ENCODE results near the gene FGF21.
"Not testable (repeated sequence)": the region's sequence is repeated elsewhere in the genome, so short reads cannot be mapped to it uniquely, and the experiment has no call there.

FGF21 gene

DNA sequence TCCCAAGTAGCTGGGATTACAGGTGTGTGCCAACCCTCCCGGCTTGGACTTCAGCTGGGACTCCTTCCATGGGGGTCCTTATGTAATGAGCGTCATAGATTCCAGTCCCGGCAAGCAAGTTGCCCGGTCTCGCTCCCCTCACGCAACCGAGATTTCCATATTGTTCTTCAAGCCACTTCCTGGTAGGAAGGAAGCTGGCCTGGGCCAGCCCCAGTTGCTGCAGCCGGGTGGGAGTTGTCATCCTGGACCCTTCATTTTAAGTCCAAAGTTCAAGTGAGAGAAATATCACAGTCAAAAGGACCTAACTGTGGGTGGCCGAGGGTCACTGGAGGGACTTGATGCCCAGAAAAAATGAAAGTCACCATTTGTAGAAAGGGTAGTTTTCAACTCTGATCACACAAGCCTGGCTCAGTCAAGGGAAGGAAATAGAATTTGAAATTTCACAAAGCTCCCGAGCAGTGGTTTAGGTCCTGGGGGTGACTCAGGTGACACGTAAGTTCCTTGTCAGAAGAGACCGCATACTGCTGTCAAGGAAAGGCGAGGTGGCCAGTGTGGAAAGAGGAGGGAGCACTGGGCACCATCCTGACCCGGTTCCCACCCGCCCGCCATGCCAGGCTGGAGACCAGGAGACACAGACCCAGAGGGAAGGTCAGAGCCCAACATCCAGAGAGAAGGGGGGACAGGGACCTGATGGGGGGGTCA, 5.3 kb downstream of the FGF21 start:
- Histone ChIP-seq H3K36me3 (ENCODE audit: insufficient read depth, low read length) (no peaks in the 10 kb centered on the region), H3K9ac (ENCODE audit: low read depth, low read length) (no peak overlapping the region), H3K4me1 (ENCODE audit: control insufficient read depth, insufficient read depth, low read length) (no peaks in the 10 kb centered on the region), H3K4me3 (ENCODE audit: low read length) (no peak overlapping the region), H3K4me2 (ENCODE audit: low read length) (no peak overlapping the region), H3K9me3 (replicated peaks; ENCODE audit: low read length) (no peaks in the 10 kb centered on the region), H3K27me3 (ENCODE audit: control insufficient read depth, insufficient read depth, low read length) (peaks cover 35% of the 10 kb centered on the region)

DNA sequence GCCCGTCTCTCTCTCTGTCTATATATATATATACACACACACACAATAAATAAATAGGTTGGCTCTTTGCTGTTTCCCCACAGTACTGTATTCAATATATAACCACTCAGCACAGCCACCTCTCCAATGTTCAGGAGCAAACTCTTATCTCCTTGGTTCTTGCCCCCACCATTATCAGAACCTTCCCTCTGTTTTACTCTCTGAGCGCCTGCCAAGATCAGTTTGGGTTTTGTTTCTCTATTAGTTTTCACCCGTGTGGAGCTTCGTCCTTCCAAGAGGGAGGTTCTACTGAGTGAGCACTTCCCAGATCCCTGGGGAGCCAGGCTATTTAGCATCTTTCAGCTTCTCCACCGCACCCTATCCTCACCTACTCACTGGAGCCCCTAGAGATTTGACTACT, 10.5 kb downstream of the FGF21 start:
- H3K27me3 ChIP-seq (ENCODE audit: control insufficient read depth, insufficient read depth, low read length): peaks cover 50% of the 10 kb centered on the region
- not testable (repeated sequence) for H3K9ac ChIP-seq (ENCODE audit: low read depth, low read length); H3K4me2 ChIP-seq (ENCODE audit: low read length); H3K4me1 ChIP-seq (ENCODE audit: control insufficient read depth, insufficient read depth, low read length); H3K36me3 ChIP-seq (ENCODE audit: insufficient read depth, low read length); H3K9me3 ChIP-seq (replicated peaks; ENCODE audit: low read length); H3K4me3 ChIP-seq (ENCODE audit: low read length)

- H3K4me3 ChIP-seq (ENCODE audit: low read length); H3K4me2 ChIP-seq (ENCODE audit: low read length); H3K9ac ChIP-seq (ENCODE audit: low read depth, low read length); H3K36me3 ChIP-seq (ENCODE audit: insufficient read depth, low read length); H3K9me3 ChIP-seq (replicated peaks; ENCODE audit: low read length); H3K4me1 ChIP-seq (ENCODE audit: control insufficient read depth, insufficient read depth, low read length): not testable (repeated sequence)
- peaks cover 34% of the 10 kb centered on the region for H3K27me3 ChIP-seq (ENCODE audit: control insufficient read depth, insufficient read depth, low read length)
Observed at GRCh38 chr19:48768171-48768753, 12.9 kb downstream of the FGF21 start.

DNA sequence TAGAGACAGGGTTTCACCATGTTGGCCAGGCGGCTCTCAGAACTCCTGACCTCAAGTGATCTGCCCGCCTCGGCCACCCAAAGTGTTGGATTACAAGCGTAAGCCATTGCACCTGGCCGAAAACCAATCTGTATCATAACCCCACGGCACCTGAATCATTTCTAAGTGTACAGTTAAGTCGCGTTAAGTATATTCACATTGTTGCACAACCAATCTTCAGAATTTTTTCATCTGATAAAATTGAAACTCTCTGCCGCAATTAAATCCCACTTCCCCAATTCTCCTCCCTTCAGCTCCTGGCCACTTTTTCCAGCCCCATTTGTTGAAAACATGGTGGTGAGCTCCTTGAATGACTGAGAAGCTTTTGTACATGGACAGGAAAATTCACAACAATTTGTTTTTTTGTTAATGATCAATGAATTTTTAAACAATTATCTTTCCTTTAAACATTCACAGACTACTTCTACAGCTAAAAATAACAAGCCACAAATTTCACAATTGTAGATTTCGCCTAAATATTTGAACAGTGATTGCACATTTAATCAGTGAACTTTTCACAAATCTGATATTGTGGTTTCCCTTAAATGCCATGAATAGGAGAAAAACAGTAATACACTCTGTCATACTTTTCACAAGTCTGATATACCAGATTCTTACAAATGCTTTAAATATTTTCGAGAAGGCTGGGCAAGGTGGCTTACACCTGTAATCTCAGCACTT, 13.8 kb downstream of the FGF21 start:
- no peaks in the 10 kb centered on the region for H3K9me3 ChIP-seq (replicated peaks; ENCODE audit: low read length)
- H3K4me1 ChIP-seq (ENCODE audit: control insufficient read depth, insufficient read depth, low read length): peaks cover 6% of the 10 kb centered on the region
- peaks cover 28% of the 10 kb centered on the region for H3K27me3 ChIP-seq (ENCODE audit: control insufficient read depth, insufficient read depth, low read length)
- no peak overlapping the region for H3K4me3 ChIP-seq (ENCODE audit: low read length)
- no peaks in the 10 kb centered on the region for H3K36me3 ChIP-seq (ENCODE audit: insufficient read depth, low read length)
- no peak overlapping the region for H3K4me2 ChIP-seq (ENCODE audit: low read length)
- H3K9ac ChIP-seq (ENCODE audit: low read depth, low read length): no peak overlapping the region

DNA sequence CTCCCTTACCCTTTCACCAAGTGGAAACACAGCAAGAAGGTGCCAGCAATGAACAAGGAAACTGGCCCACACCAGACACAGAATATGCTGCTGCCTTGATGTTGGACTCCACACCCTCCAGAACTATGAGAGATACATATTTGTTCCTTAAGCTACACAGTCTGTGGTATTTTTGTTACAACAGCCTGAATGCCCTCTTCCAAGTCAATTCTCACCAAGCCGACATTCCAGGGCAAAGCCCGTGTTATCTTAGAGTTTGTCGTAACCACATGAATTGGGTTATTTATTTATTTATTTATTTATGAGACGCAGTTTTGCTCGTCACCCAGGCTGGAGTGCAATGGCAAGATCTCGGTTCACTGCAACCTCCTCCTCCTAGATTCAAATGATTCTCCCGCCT, 14.9 kb downstream of the FGF21 start:
- no peaks in the 10 kb centered on the region for H3K36me3 ChIP-seq (ENCODE audit: insufficient read depth, low read length)
- H3K4me3 ChIP-seq (ENCODE audit: low read length): no peak overlapping the region
- no peaks in the 10 kb centered on the region for H3K9me3 ChIP-seq (replicated peaks; ENCODE audit: low read length)
- no peak overlapping the region for H3K4me2 ChIP-seq (ENCODE audit: low read length)
- H3K4me1 ChIP-seq (ENCODE audit: control insufficient read depth, insufficient read depth, low read length): peaks cover 6% of the 10 kb centered on the region
- peaks cover 24% of the 10 kb centered on the region for H3K27me3 ChIP-seq (ENCODE audit: control insufficient read depth, insufficient read depth, low read length)
- H3K9ac ChIP-seq (ENCODE audit: low read depth, low read length): no peak overlapping the region

GRCh38 chr19:48770734-48771472, 15.6 kb downstream of the FGF21 start:
- no peak overlapping the region for H3K4me2 ChIP-seq (ENCODE audit: low read length)
- no peaks in the 10 kb centered on the region for H3K9me3 ChIP-seq (replicated peaks; ENCODE audit: low read length)
- H3K4me3 ChIP-seq (ENCODE audit: low read length): no peak overlapping the region
- no peaks in the 10 kb centered on the region for H3K36me3 ChIP-seq (ENCODE audit: insufficient read depth, low read length)
- H3K4me1 ChIP-seq (ENCODE audit: control insufficient read depth, insufficient read depth, low read length): peaks cover 6% of the 10 kb centered on the region
- H3K27me3 ChIP-seq (ENCODE audit: control insufficient read depth, insufficient read depth, low read length): peaks cover 24% of the 10 kb centered on the region
- H3K9ac ChIP-seq (ENCODE audit: low read depth, low read length): no peak overlapping the region

DNA sequence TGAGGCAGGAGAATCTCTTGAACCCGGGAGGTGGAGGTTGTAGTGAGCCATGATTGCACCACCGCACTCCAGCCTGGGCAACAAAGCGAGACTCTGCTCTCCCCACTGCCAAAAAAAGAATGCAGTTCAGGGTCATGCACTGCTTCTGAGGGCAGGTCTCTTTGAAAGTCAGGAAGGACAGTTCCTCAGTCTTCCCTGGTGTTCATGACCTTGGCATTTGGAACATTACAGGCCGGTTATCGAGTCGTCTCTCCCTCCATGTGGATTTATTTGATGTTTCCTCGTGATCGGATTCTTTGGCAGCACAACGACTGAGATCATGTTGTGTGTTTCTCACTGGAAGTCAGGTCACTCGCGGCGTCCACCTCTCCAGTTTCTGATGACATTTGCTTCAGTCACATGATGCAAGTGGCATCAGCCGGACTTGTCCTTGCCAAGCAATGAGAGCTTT, 17.2 kb downstream of the FGF21 start:
- Histone ChIP-seq H3K4me2 (ENCODE audit: low read length) (no peak overlapping the region), H3K9ac (ENCODE audit: low read depth, low read length) (no peak overlapping the region), H3K36me3 (ENCODE audit: insufficient read depth, low read length) (no peaks in the 10 kb centered on the region), H3K4me1 (ENCODE audit: control insufficient read depth, insufficient read depth, low read length) (peaks cover 6% of the 10 kb centered on the region), H3K27me3 (ENCODE audit: control insufficient read depth, insufficient read depth, low read length) (peaks cover 20% of the 10 kb centered on the region), H3K9me3 (replicated peaks; ENCODE audit: low read length) (no peaks in the 10 kb centered on the region), H3K4me3 (ENCODE audit: low read length) (no peak overlapping the region)

GRCh38 chr19:48777139-48777538, 21.8 kb downstream of the FGF21 start:
- H3K4me2 ChIP-seq (ENCODE audit: low read length): no peak overlapping the region
- H3K27me3 ChIP-seq (ENCODE audit: control insufficient read depth, insufficient read depth, low read length): no peaks in the 10 kb centered on the region
- H3K9ac ChIP-seq (ENCODE audit: low read depth, low read length): no peak overlapping the region
- H3K36me3 ChIP-seq (ENCODE audit: insufficient read depth, low read length): no peaks in the 10 kb centered on the region
- no peak overlapping the region for H3K4me3 ChIP-seq (ENCODE audit: low read length)
- peaks cover 9% of the 10 kb centered on the region for H3K4me1 ChIP-seq (ENCODE audit: control insufficient read depth, insufficient read depth, low read length)
- H3K9me3 ChIP-seq (replicated peaks; ENCODE audit: low read length): no peaks in the 10 kb centered on the region

- no peaks in the 10 kb centered on the region for H3K36me3 ChIP-seq (ENCODE audit: insufficient read depth, low read length)
- peaks cover 9% of the 10 kb centered on the region for H3K4me1 ChIP-seq (ENCODE audit: control insufficient read depth, insufficient read depth, low read length)
- H3K9ac ChIP-seq (ENCODE audit: low read depth, low read length): no peak overlapping the region
- no peaks in the 10 kb centered on the region for H3K27me3 ChIP-seq (ENCODE audit: control insufficient read depth, insufficient read depth, low read length)
- no peaks in the 10 kb centered on the region for H3K9me3 ChIP-seq (replicated peaks; ENCODE audit: low read length)
- H3K4me3 ChIP-seq (ENCODE audit: low read length): no peak overlapping the region
- no peak overlapping the region for H3K4me2 ChIP-seq (ENCODE audit: low read length)
Observed at GRCh38 chr19:48777720-48778119, 22.4 kb downstream of the FGF21 start.

GRCh38 chr19:48779636-48780035, 24.3 kb downstream of the FGF21 start:
- Histone ChIP-seq H3K4me1 (ENCODE audit: control insufficient read depth, insufficient read depth, low read length) (peaks cover 9% of the 10 kb centered on the region), H3K4me2 (ENCODE audit: low read length) (no peak overlapping the region), H3K27me3 (ENCODE audit: control insufficient read depth, insufficient read depth, low read length) (no peaks in the 10 kb centered on the region), H3K9me3 (replicated peaks; ENCODE audit: low read length) (no peaks in the 10 kb centered on the region), H3K36me3 (ENCODE audit: insufficient read depth, low read length) (no peaks in the 10 kb centered on the region), H3K9ac (ENCODE audit: low read depth, low read length) (no peak overlapping the region), H3K4me3 (ENCODE audit: low read length) (no peak overlapping the region)

GRCh38 chr19:48780631-48781391, 25.5 kb downstream of the FGF21 start:
- H3K27me3 ChIP-seq (ENCODE audit: control insufficient read depth, insufficient read depth, low read length): peaks cover 8% of the 10 kb centered on the region
- H3K4me1 ChIP-seq (ENCODE audit: control insufficient read depth, insufficient read depth, low read length): peaks cover 9% of the 10 kb centered on the region
- no peaks in the 10 kb centered on the region for H3K36me3 ChIP-seq (ENCODE audit: insufficient read depth, low read length)
- no peaks in the 10 kb centered on the region for H3K9me3 ChIP-seq (replicated peaks; ENCODE audit: low read length)
- no peak overlapping the region for H3K4me3 ChIP-seq (ENCODE audit: low read length)
- no peak overlapping the region for H3K4me2 ChIP-seq (ENCODE audit: low read length)
- H3K9ac ChIP-seq (ENCODE audit: low read depth, low read length): no peak overlapping the region
